NCI-H82 (cell line): ENCODE results near the gene SHB.

Source experiments
- DNase-seq: peaks from one replicate; lab custom pipeline; 2025; lab: John Stamatoyannopoulos, UW

Gene SHB

GRCh38 chr9:37953206-37953774 lies 115.7 kb downstream of the SHB start:
- no peak for DNase-seq

GRCh38 chr9:37952731-37953130 lies 116.3 kb downstream of the SHB start:
- DNase-seq: no peak

- DNase-seq: peak; percentile 22
Observed at GRCh38 chr9:37951671-37952449, 117.2 kb downstream of the SHB start.

GRCh38 chr9:37950561-37950960 lies 118.5 kb downstream of the SHB start:
- no peak for DNase-seq

- DNase-seq: no peak
Observed at GRCh38 chr9:37949576-37949975, 119.5 kb downstream of the SHB start.

GRCh38 chr9:37948417-37948980 lies 120.5 kb downstream of the SHB start:
- DNase-seq: no peak

GRCh38 chr9:37947977-37948376 lies 121.0 kb downstream of the SHB start:
- DNase-seq: no peak

- DNase-seq: no peak
Observed at GRCh38 chr9:37947471-37947870, 121.6 kb downstream of the SHB start.

- no peak for DNase-seq
Observed at GRCh38 chr9:37946971-37947370, 122.1 kb downstream of the SHB start.

GRCh38 chr9:37946041-37946440 lies 123.0 kb downstream of the SHB start:
- DNase-seq: no peak

- DNase-seq: no peak
Observed at GRCh38 chr9:37944671-37945481, 124.2 kb downstream of the SHB start.

GRCh38 chr9:37944266-37944650 lies 124.8 kb downstream of the SHB start:
- DNase-seq: no peak

GRCh38 chr9:37943345-37944265 lies 125.4 kb downstream of the SHB start:
- no peak for DNase-seq

- no peak for DNase-seq
Observed at GRCh38 chr9:37942621-37943344, 126.2 kb downstream of the SHB start.

GRCh38 chr9:37941253-37941652 lies 127.8 kb downstream of the SHB start:
- DNase-seq: peak; percentile 10

- no peak for DNase-seq
Observed at GRCh38 chr9:37939575-37940095, 129.4 kb downstream of the SHB start.

- no peak for DNase-seq
Observed at GRCh38 chr9:37938121-37938891, 130.7 kb downstream of the SHB start.

GRCh38 chr9:37937366-37937765 lies 131.7 kb downstream of the SHB start:
- DNase-seq: no peak

GRCh38 chr9:37936965-37937364 lies 132.1 kb downstream of the SHB start:
- DNase-seq: peak; percentile 13

- DNase-seq: no peak
Observed at GRCh38 chr9:37936376-37936775, 132.7 kb downstream of the SHB start.
